Choroid plexus epithelial cell (primary cell): Measurements from ENCODE around the gene SLCO1B3.

Source experiments
- DNase-seq: peaks from one replicate; pipeline ENCODE4 v3.0.0-alpha.2; 2010; ENCODE audit warnings: low read depth
- H3K4me3 ChIP-seq: 2 replicates; pipeline ENCODE4 v1.5.1; 2011; ENCODE audit warnings: low read depth, mild to moderate bottlenecking, control low read depth, low read length, moderate library complexity
- TF ChIP-seq, protein P1 (sequence below): conservative IDR thresholded peaks from 2 replicates; pipeline ENCODE4 v1.5.1; 2011; ENCODE audit warnings: low read depth, mild to moderate bottlenecking, control low read depth, inconsistent platforms, low read length, moderate library complexity

SLCO1B3 gene

DNA sequence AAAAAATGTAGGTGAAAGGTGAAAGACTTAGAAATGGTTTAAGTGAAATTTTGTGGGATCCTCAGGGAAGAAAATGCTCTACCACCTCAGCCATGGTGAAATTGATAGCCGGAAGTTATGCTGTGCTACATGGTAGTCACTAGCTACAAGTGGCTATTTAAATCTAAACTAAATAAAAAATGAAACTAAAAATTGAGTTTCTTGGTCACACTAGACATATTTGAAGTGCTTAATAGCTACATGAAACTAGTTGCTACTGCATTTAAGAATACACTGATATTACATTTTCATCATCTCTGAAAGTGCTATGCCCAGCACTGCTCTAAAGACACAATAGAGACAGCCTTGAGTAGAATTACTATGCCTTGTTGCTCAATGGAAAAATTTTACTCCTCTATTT is 10.3 kb upstream of the SLCO1B3 start:
- no peak overlapping the region for H3K4me3 ChIP-seq
- TF ChIP-seq, protein P1, sequence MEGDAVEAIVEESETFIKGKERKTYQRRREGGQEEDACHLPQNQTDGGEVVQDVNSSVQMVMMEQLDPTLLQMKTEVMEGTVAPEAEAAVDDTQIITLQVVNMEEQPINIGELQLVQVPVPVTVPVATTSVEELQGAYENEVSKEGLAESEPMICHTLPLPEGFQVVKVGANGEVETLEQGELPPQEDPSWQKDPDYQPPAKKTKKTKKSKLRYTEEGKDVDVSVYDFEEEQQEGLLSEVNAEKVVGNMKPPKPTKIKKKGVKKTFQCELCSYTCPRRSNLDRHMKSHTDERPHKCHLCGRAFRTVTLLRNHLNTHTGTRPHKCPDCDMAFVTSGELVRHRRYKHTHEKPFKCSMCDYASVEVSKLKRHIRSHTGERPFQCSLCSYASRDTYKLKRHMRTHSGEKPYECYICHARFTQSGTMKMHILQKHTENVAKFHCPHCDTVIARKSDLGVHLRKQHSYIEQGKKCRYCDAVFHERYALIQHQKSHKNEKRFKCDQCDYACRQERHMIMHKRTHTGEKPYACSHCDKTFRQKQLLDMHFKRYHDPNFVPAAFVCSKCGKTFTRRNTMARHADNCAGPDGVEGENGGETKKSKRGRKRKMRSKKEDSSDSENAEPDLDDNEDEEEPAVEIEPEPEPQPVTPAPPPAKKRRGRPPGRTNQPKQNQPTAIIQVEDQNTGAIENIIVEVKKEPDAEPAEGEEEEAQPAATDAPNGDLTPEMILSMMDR, result no peak
- DNase-seq, result no peak

DNA sequence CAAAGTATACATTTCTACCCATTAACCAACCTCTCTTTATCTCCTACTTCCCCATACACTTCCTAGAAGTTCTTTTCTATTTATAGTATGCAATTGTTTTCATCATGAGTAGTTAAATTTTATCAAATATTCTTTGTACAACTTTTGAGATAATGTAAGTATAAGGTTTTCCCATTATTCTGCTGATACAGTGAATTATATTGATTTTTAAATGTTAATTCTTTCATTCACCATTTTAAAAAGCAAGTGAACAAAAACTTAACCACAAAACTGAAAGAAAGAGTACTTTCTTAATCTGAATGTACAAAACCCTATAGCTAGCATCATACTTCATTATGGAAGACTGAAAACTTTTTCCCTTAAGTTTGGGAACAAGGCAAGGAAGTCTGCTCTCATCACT is 9.5 kb upstream of the SLCO1B3 start:
- no peak for DNase-seq
- TF ChIP-seq, protein P1, result no peak
- H3K4me3 ChIP-seq, result no peak overlapping the region

DNA sequence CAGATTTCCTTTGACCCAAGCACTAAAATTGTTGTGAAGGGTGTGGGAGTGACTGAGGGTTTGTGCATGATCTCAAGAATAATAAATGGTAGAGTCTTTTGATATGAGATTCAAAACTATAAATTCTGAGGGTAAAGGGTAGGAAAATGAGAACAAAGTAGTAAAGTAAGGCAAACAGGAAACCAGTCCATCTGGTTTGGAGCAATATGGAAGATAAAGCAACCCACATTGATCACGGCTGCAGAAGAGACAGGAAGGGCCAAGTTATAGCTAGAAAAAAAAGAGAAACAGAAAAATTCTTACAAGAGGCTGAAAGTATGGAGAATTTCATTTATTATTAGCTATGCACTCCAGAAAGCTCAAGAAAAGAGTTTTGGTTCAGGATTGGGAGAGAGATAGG is 4.6 kb upstream of the SLCO1B3 start:
- TF ChIP-seq, protein P1, result no peak
- DNase-seq, result no peak

GRCh38 chr12:20807192-20808080 is 3.1 kb upstream of the SLCO1B3 start:
- no peak overlapping the region for H3K4me3 ChIP-seq
- DNase-seq, result no peak
- TF ChIP-seq, protein P1, result no peak

More for the DNA sequence above, 4.6 kb upstream of the SLCO1B3 start:
- no peak overlapping the region for H3K4me3 ChIP-seq

DNA sequence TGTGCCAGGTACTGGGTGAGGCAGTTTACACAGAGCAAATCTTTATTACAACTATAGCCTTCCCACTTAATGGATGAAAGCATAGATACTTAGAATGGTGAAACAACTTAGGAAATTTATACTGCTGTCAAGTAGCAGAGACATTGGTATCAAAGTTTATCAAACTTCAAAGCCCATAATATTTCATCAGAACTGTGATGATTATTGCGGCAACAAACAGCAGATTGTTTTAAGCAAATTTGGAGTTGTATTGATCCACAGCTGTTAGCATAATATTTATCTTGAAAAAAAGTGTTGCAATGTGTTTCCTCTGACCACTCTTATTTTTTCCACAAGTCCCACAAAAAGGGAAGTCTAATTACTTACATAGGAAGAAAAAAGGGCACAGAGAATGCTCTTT is 2.0 kb upstream of the SLCO1B3 start:
- TF ChIP-seq, protein P1, result no peak
- no peak for DNase-seq
- H3K4me3 ChIP-seq, result no peak overlapping the region

DNA sequence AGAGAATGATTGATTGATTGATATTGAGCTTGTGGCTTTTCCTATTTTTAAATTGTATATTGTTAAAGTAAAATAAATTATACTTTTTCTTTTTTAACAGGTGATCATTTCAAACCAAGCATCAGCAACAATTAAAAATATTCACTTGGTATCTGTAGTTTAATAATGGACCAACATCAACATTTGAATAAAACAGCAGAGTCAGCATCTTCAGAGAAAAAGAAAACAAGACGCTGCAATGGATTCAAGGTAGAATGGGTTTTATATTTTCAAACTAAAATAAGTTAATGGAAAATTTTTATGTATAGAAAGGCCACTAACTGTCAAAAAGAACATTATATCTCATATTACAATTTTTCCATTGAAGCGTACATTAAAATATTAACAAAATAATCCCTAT is 5.1 kb downstream of the SLCO1B3 start:
- TF ChIP-seq, protein P1, result no peak
- no peak for DNase-seq
- no peak overlapping the region for H3K4me3 ChIP-seq

DNA sequence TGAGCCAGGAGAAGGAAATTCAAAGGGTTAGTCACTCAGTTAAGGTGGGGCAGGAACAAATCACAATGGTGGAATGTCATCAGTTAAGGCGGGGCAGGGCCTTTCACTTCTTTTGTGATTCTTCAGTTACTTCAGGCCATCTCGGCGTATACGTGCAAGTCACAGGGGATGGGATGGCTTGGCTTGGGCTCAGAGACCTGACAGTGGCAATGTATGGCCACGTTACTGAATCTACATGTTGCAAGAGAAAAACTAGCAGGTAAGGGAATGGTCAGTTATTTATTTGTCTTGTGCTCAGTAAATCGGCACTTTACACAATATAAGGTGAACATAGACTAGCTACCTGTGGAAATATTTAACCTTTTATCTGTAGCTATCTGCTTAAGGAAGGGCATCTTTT is 11.9 kb downstream of the SLCO1B3 start:
- no peak for DNase-seq
- H3K4me3 ChIP-seq, result no peak overlapping the region
- TF ChIP-seq, protein P1, result no peak
